ENCODE results near the gene GPRC5B.

GPRC5B gene

GRCh38 chr16:19823322-19823721 lies 61.3 kb downstream of the GPRC5B start:
- H3F3A ChIP-seq (ENCODE audit: low read depth): no peaks in the 10 kb centered on the region
- no peak overlapping the region for H2AFZ ChIP-seq (ENCODE audit: low read length)
- H3K27me3 ChIP-seq (ENCODE audit: insufficient read depth, low read length, poor library complexity, severe bottlenecking): no peaks in the 10 kb centered on the region
- H3K9me2 ChIP-seq (replicated peaks; ENCODE audit: low read depth, low read length): no peaks in the 10 kb centered on the region
- TF ChIP-seq, protein P1, sequence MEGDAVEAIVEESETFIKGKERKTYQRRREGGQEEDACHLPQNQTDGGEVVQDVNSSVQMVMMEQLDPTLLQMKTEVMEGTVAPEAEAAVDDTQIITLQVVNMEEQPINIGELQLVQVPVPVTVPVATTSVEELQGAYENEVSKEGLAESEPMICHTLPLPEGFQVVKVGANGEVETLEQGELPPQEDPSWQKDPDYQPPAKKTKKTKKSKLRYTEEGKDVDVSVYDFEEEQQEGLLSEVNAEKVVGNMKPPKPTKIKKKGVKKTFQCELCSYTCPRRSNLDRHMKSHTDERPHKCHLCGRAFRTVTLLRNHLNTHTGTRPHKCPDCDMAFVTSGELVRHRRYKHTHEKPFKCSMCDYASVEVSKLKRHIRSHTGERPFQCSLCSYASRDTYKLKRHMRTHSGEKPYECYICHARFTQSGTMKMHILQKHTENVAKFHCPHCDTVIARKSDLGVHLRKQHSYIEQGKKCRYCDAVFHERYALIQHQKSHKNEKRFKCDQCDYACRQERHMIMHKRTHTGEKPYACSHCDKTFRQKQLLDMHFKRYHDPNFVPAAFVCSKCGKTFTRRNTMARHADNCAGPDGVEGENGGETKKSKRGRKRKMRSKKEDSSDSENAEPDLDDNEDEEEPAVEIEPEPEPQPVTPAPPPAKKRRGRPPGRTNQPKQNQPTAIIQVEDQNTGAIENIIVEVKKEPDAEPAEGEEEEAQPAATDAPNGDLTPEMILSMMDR (conservative IDR thresholded peaks at IDR 0.05; ENCODE audit: low read length): no peak
- no peak for TF ChIP-seq EZH2phosphoT487 (IDR thresholded peaks at IDR 0.05; ENCODE audit: borderline replicate concordance)
- no peak overlapping the region for H3K4me3 ChIP-seq (ENCODE audit: low read length, poor library complexity, severe bottlenecking)
- H3K9ac ChIP-seq (ENCODE audit: low read depth, low read length, poor library complexity, severe bottlenecking): no peak overlapping the region
- H3K4me2 ChIP-seq (ENCODE audit: low read depth, low read length, poor library complexity, severe bottlenecking): no peak overlapping the region
- no peaks in the 10 kb centered on the region for H3K36me3 ChIP-seq (ENCODE audit: insufficient read depth, low read length)
- no peaks in the 10 kb centered on the region for H3K79me2 ChIP-seq (ENCODE audit: insufficient read depth, low read length)
- H3K9me3 ChIP-seq (ENCODE audit: insufficient read depth, low read depth, low read length): peaks cover 3% of the 10 kb centered on the region; the same call in 1 of the 2 replicates
- no peaks in the 10 kb centered on the region for H4K20me1 ChIP-seq (ENCODE audit: insufficient read depth, low read length, poor library complexity, severe bottlenecking)
- H3K4me1 ChIP-seq (ENCODE audit: insufficient read depth, low read length, poor library complexity, severe bottlenecking): no peaks in the 10 kb centered on the region

GRCh38 chr16:19822533-19822932 lies 62.1 kb downstream of the GPRC5B start:
- H3K9me2 ChIP-seq (replicated peaks; ENCODE audit: low read depth, low read length): no peaks in the 10 kb centered on the region
- TF ChIP-seq, protein P1 (conservative IDR thresholded peaks at IDR 0.05; ENCODE audit: low read length): no peak
- no peak for TF ChIP-seq EZH2phosphoT487 (IDR thresholded peaks at IDR 0.05; ENCODE audit: borderline replicate concordance)
- H2AFZ ChIP-seq (ENCODE audit: low read length): no peak overlapping the region
- H3K9ac ChIP-seq (ENCODE audit: low read depth, low read length, poor library complexity, severe bottlenecking): no peak overlapping the region
- H4K20me1 ChIP-seq (ENCODE audit: insufficient read depth, low read length, poor library complexity, severe bottlenecking): no peaks in the 10 kb centered on the region
- H3K27me3 ChIP-seq (ENCODE audit: insufficient read depth, low read length, poor library complexity, severe bottlenecking): no peaks in the 10 kb centered on the region
- H3K79me2 ChIP-seq (ENCODE audit: insufficient read depth, low read length): no peaks in the 10 kb centered on the region
- no peaks in the 10 kb centered on the region for H3F3A ChIP-seq (ENCODE audit: low read depth)
- H3K4me1 ChIP-seq (ENCODE audit: insufficient read depth, low read length, poor library complexity, severe bottlenecking): no peaks in the 10 kb centered on the region
- peaks cover 3% of the 10 kb centered on the region; the same call in 1 of the 2 replicates for H3K9me3 ChIP-seq (ENCODE audit: insufficient read depth, low read depth, low read length)
- H3K36me3 ChIP-seq (ENCODE audit: insufficient read depth, low read length): no peaks in the 10 kb centered on the region
- H3K4me2 ChIP-seq (ENCODE audit: low read depth, low read length, poor library complexity, severe bottlenecking): no peak overlapping the region
- H3K4me3 ChIP-seq (ENCODE audit: low read length, poor library complexity, severe bottlenecking): no peak overlapping the region

DNA sequence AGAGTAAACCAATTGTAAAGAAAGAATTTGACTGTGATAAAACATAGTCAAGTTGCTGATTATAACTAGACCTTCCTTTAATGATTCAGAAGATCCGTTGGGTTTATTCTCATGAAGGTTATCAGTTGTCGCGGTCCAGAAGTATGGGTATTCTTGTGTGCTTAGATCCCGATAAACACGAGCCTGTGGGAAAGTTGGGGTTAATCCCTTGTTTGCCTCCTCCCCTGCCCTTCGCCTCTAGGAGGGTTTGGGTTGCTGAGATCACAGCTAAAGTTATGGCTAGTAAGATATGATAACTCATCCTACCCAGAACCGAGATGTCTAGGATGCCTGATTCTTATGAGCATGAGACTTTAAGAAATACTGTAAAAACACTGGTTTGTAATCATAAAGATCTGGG lies 66.8 kb downstream of the GPRC5B start:
- Histone ChIP-seq H2AFZ (ENCODE audit: low read length) (no peak overlapping the region), H3K9ac (ENCODE audit: low read depth, low read length, poor library complexity, severe bottlenecking) (no peak overlapping the region), H3K9me2 (replicated peaks; ENCODE audit: low read depth, low read length) (no peaks in the 10 kb centered on the region), H3K79me2 (ENCODE audit: insufficient read depth, low read length) (no peaks in the 10 kb centered on the region), H3K36me3 (ENCODE audit: insufficient read depth, low read length) (no peaks in the 10 kb centered on the region), H3K27me3 (ENCODE audit: insufficient read depth, low read length, poor library complexity, severe bottlenecking) (no peaks in the 10 kb centered on the region), H4K20me1 (ENCODE audit: insufficient read depth, low read length, poor library complexity, severe bottlenecking) (no peaks in the 10 kb centered on the region), H3K4me2 (ENCODE audit: low read depth, low read length, poor library complexity, severe bottlenecking) (no peak overlapping the region), H3F3A (ENCODE audit: low read depth) (no peaks in the 10 kb centered on the region), H3K9me3 (ENCODE audit: insufficient read depth, low read depth, low read length) (peaks cover 4% of the 10 kb centered on the region; the same call in 1 of the 2 replicates), H3K4me1 (ENCODE audit: insufficient read depth, low read length, poor library complexity, severe bottlenecking) (no peaks in the 10 kb centered on the region), H3K4me3 (ENCODE audit: low read length, poor library complexity, severe bottlenecking) (no peak overlapping the region)
- TF ChIP-seq EZH2phosphoT487 (IDR thresholded peaks at IDR 0.05; ENCODE audit: borderline replicate concordance): no peak
- TF ChIP-seq, protein P1 (conservative IDR thresholded peaks at IDR 0.05; ENCODE audit: low read length): no peak
